Right atrium auricular region (tissue), 2 donors: ENCODE measurements around the gene KIF20B. TPM values are rescaled to one million over a fixed set of nuclear protein-coding genes. Genes with fewer than 3 reads are reported as not detected.

ENCODE experiments used
- DNase-seq: peaks from one replicate; pipeline ENCODE4 v3.0.0-alpha.2; 2019; ENCODE audit warnings: low spot score
- H3K27ac ChIP-seq, 2 donors: fragments of 200-600 bp; sonication (generic); 1 replicate in 1 of 2; 2 replicates in 1 of 2; pipeline ENCODE4 v1.5.1; 2016 to 2019
- H3K27me3 ChIP-seq, 2 donors: fragments of 200-600 bp; sonication (generic); one replicate each; pipeline versions ENCODE4 v1.5.1 to v1.6.0; 2017 to 2019
- H3K36me3 ChIP-seq: fragments of 200-600 bp; sonication (generic); one replicate; pipeline ENCODE4 v1.5.1; 2016
- H3K4me1 ChIP-seq, 2 donors: fragments of 200-600 bp; sonication (generic); one replicate each; pipeline versions ENCODE4 v1.5.1 to v1.6.0; 2017 to 2019
- H3K4me3 ChIP-seq, 2 donors: fragments of 200-600 bp; sonication (generic); 1 replicate in 1 of 2; 2 replicates in 1 of 2; pipeline ENCODE4 v1.5.1; 2017 to 2019; ENCODE audit warnings: mild to moderate bottlenecking in 1 of 2, moderate library complexity in 1 of 2
- H3K9me3 ChIP-seq, 2 donors: fragments of 200-600 bp; sonication (generic); one replicate each; pipeline ENCODE4 v1.5.1; 2019
- total RNA-seq, 2 donors: library from RNA; depleted of rRNA; stranded (reverse); fragments of >200 nt; gene quantifications; one replicate each; pipeline ENCODE4 v1.1.0, GENCODE V29; 2016
- TF ChIP-seq, protein P1 (sequence below), 2 donors: fragments of 200-600 bp; sonication (generic); IDR thresholded peaks; one replicate each; pipeline ENCODE4 v1.5.1; 2019; ENCODE audit warnings: antibody characterized with exemption in 2 of 2

The KIF20B gene
- total RNA-seq, 2 donors from 2014 or later = 1.1 to 2.9 TPM

DNA sequence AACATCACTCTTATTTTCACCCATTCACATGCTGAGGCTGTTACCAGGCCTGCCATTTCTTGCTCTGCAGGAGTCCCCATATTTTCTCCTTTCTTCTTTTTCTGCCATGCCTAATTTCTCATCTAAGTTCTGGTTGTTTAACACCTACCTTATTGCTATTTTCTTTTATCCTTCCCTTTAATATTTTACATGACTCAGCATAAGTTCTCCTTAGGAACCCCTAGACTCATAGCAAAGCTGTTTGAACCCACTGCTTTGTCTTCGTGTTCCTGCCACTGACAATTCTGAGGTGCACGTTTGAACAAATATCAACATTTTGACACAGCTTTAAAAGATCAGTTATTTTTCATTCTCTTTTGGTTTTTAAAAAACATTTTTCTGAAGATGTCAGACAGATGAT is 98.2 kb downstream of the KIF20B start:
- no peak for DNase-seq
- no peak overlapping the region for H3K4me3 ChIP-seq

DNA sequence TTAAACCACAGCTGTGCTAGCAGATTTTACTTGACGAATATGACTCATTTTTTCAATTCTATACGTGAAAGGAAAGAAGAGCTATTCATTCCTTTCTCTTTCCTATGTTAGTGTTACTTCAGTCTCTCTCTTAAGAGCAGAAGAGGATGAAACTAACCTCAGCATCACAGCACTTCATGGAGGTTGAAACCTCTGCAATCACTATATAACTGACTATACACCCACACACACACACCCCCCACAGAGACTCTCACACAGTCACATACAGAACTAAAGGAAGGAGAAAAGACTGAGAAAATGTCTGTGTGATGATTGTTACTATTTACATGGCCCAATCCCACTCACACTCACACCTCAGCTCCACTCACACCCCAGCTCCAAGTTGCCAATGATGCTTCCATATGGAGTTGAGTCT is 104.2 kb downstream of the KIF20B start:
- no peak for DNase-seq
- Histone ChIP-seq H3K4me1 (no peaks in the 10 kb centered on the region), H3K9me3 (no peaks in the 10 kb centered on the region), H3K4me3 (no peak overlapping the region), H3K27me3 (no peaks in the 10 kb centered on the region), H3K27ac (no peak overlapping the region), H3K36me3 (no peaks in the 10 kb centered on the region)
- TF ChIP-seq, protein P1, sequence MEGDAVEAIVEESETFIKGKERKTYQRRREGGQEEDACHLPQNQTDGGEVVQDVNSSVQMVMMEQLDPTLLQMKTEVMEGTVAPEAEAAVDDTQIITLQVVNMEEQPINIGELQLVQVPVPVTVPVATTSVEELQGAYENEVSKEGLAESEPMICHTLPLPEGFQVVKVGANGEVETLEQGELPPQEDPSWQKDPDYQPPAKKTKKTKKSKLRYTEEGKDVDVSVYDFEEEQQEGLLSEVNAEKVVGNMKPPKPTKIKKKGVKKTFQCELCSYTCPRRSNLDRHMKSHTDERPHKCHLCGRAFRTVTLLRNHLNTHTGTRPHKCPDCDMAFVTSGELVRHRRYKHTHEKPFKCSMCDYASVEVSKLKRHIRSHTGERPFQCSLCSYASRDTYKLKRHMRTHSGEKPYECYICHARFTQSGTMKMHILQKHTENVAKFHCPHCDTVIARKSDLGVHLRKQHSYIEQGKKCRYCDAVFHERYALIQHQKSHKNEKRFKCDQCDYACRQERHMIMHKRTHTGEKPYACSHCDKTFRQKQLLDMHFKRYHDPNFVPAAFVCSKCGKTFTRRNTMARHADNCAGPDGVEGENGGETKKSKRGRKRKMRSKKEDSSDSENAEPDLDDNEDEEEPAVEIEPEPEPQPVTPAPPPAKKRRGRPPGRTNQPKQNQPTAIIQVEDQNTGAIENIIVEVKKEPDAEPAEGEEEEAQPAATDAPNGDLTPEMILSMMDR (IDR thresholded peaks at IDR 0.05) = no peak

More for the DNA sequence above, 98.2 kb downstream of the KIF20B start:
- Histone ChIP-seq H3K9me3 (no peaks in the 10 kb centered on the region), H3K27ac (no peak overlapping the region), H3K27me3 (no peaks in the 10 kb centered on the region), H3K36me3 (no peaks in the 10 kb centered on the region), H3K4me1 (no peaks in the 10 kb centered on the region)
- TF ChIP-seq, protein P1 (IDR thresholded peaks at IDR 0.05) = no peak

DNA sequence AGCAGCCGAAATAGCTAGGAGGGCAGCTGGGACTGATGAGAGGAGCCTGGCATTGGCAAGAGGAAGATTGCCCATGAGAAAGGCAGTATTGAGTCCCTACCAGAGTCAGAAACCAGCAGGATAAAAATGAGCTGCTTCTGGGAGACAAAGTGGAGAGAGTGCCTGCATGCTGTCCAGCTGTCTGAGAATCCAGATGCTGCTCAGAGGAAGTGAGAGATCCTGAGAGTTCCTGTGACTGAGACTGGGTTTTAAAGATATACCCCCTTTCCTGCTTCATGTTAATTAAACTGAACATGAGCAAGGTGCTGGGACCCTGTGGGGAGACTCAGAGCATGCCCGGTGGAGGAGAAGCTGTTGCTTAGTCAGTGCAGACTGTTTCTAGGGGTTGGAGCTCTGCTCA is 107.5 kb downstream of the KIF20B start:
- no peak overlapping the region for H3K27ac ChIP-seq
- TF ChIP-seq, protein P1 (IDR thresholded peaks at IDR 0.05) = no peak

DNA sequence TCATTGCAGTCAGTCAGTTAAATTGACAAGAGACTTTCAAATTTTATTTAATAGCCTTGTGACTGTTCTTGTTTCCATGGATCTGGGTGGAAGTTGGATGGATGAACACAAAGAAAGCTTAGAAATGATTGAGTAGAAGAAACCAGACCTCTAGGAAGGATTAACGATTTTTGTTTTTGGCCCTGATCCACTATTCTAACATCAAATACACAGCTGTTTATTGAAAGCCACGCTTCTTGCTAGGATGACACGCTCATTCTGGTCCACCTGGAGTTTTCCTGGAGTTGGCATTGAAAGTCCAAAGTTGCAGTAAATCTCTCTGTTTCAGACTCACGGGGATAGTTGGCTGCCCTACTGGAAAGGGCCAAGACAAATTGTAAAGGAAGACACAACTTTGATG is 108.4 kb downstream of the KIF20B start:
- no peaks in the 10 kb centered on the region for H3K4me1 ChIP-seq
- TF ChIP-seq, protein P1 (IDR thresholded peaks at IDR 0.05) = no peak
- H3K27ac ChIP-seq = no peak overlapping the region
- no peaks in the 10 kb centered on the region for H3K36me3 ChIP-seq
- no peaks in the 10 kb centered on the region for H3K9me3 ChIP-seq
- no peak overlapping the region for H3K4me3 ChIP-seq
- no peaks in the 10 kb centered on the region for H3K27me3 ChIP-seq
- no peak for DNase-seq

More for the DNA sequence above, 107.5 kb downstream of the KIF20B start:
- H3K4me3 ChIP-seq = no peak overlapping the region
- no peaks in the 10 kb centered on the region for H3K4me1 ChIP-seq
- H3K9me3 ChIP-seq = no peaks in the 10 kb centered on the region
- no peaks in the 10 kb centered on the region for H3K27me3 ChIP-seq
- DNase-seq = no peak
- H3K36me3 ChIP-seq = no peaks in the 10 kb centered on the region

DNA sequence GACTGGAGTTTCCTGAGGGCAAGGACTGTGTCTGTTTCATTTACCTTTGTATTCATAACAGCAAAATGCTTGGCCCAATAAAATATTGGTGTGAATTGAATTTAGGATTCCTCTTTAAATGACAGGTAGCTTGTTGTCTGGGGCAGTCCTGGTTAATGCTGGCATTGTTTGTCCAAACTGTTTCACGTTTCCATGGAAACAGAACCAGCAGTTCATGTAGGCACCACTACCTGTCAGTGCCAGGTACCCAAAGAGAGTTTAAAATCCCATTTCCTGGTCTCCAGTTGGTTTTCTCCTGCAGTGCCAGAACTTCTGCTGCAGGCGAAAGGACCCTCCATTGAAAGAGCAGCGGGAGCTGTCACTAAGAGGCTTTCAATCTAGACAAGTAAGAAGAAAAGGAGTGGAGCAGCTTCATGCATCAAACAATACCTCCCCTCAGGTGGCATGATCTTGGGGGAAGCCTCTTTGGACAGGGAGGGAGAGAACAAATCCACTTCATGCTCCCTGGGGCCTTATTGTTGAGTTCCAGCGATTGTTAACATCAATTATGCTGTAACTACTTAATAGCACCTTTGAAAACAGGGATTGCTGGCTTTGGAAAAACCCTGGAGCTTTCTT is 109.6 kb downstream of the KIF20B start:
- H3K36me3 ChIP-seq = no peaks in the 10 kb centered on the region
- no peaks in the 10 kb centered on the region for H3K27me3 ChIP-seq
- H3K9me3 ChIP-seq = no peaks in the 10 kb centered on the region
- TF ChIP-seq, protein P1 (IDR thresholded peaks at IDR 0.05) = no peak
- H3K4me3 ChIP-seq = no peak overlapping the region
- DNase-seq = no peak
- no peaks in the 10 kb centered on the region for H3K4me1 ChIP-seq
- H3K27ac ChIP-seq = no peak overlapping the region

DNA sequence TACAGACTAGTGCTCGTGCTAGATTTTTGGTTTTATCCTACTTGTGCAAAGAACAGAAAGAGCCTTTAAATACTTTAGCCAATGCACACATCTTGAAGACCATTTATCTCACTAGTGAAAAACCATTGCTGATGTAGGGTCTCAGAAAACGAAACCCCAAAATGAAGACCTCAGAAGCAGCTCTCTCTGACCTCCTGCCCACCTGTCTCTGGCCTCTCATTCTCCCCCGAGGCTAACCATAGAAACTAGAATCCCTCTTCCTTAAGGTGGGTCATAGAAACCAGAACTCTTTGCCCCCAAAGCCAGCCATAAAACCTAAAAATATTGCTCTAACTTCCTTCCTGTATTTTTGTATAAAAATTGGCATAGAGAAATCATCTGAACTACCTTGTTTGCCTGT is 112.2 kb downstream of the KIF20B start:
- Histone ChIP-seq H3K27me3 (no peaks in the 10 kb centered on the region), H3K4me1 (no peaks in the 10 kb centered on the region), H3K27ac (no peak overlapping the region), H3K9me3 (no peaks in the 10 kb centered on the region), H3K36me3 (no peaks in the 10 kb centered on the region), H3K4me3 (no peak overlapping the region)
- TF ChIP-seq, protein P1 (IDR thresholded peaks at IDR 0.05) = no peak
- no peak for DNase-seq
